ENCODE results near the gene KCNG3. TPM values are rescaled to one million over a fixed set of nuclear protein-coding genes. Genes with fewer than 3 reads are reported as not detected.

KCNG3 gene
- total and polyA plus RNA-seq, 2 of the 13 experiments (the other 11 are each of a cell fraction or from before 2014, with no cell fraction given), result 2.8 to 4.8 TPM

DNA sequence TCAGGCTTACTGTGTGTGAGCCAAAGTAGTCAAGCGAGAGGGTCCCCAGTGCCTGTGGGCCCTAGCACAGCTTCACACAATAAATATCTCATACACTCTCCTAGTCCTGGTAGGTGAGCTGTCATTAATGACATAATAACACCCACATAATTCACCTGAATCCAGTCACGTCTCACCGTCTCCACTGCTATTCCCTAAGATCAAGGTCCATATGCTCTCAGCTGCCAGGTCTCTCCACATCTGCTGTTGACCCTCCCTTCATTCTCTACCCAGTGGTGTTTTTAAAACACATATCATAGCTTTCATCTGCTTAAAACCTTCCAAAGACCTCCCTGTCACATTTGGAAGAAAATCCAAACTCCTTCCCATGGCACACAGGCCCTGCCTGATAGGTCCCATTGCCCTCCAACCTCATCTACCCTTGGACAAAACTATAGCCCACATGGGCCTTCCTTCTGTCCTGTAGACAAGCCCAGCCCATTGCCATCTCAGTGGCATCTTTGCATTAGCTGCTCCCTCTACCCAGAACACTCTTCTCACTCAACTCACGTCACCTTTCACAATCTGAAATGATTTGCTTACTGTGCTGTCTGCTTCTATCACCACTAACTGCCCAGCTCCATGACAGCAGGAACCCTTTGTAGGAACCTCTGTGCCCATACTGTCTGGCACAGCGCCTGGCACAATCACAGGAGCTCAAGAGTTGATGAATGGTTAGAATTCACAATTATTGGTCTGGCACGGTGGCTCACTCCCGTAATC lies 7.5 kb downstream of the KCNG3 start (continued):
- TF ChIP-seq ZNF687 (CRISPR knock-in tag; IDR thresholded peaks at IDR 0.05) (peak; percentile 22; the same call in 1 of the 2 replicates), ZSCAN25 (CRISPR knock-in tag; IDR thresholded peaks at IDR 0.05) (peak; percentile 30; the same call in 1 of the 2 replicates), TBX2 (CRISPR knock-in tag; IDR thresholded peaks at IDR 0.05; ENCODE audit: borderline replicate concordance) (peak; percentile 75; the same call in 1 of the 2 replicates), ATF1 (CRISPR knock-in tag; IDR thresholded peaks at IDR 0.05) (0 out of 2 replicates have a peak, but pooled peaks have one; percentile 48), GATAD2A (CRISPR knock-in tag; IDR thresholded peaks at IDR 0.05) (peak; percentile 19; the same call in 1 of the 2 replicates), TFE3 (CRISPR knock-in tag; IDR thresholded peaks at IDR 0.05) (0 out of 2 replicates have a peak, but pooled peaks have one; percentile 34), EP300 (IDR thresholded peaks at IDR 0.05; ENCODE audit: low read depth in 2 of 2, low read length in 2 of 2) (0 out of 4 replicates have a peak, but pooled peaks of 1 of the 2 experiments have one; percentile 5), EP300 (CRISPR knock-in tag; IDR thresholded peaks at IDR 0.05; ENCODE audit: borderline replicate concordance) (no peak), ZNF317 (CRISPR knock-in tag; IDR thresholded peaks at IDR 0.05) (peak; percentile 41; the same call in 1 of the 2 replicates), SAP130 (CRISPR knock-in tag; IDR thresholded peaks at IDR 0.05; ENCODE audit: low read depth) (peak; percentile 83), ZFAT (CRISPR knock-in tag; conservative IDR thresholded peaks at IDR 0.05) (no peak), ZNF205 (CRISPR knock-in tag; IDR thresholded peaks at IDR 0.05) (peak; percentile 42; the same call in 1 of the 2 replicates), HNF4A (CRISPR knock-in tag; IDR thresholded peaks at IDR 0.05) (peak; percentile 75), PITX1 (CRISPR knock-in tag; IDR thresholded peaks at IDR 0.05) (0 out of 2 replicates have a peak, but pooled peaks have one; percentile 40), AKAP8 (CRISPR knock-in tag; IDR thresholded peaks at IDR 0.05) (0 out of 2 replicates have a peak, but pooled peaks have one; percentile 25), ZNF709 (CRISPR knock-in tag; IDR thresholded peaks at IDR 0.05) (0 out of 2 replicates have a peak, but pooled peaks have one; percentile 29)
- TF ChIP-seq, protein P1, sequence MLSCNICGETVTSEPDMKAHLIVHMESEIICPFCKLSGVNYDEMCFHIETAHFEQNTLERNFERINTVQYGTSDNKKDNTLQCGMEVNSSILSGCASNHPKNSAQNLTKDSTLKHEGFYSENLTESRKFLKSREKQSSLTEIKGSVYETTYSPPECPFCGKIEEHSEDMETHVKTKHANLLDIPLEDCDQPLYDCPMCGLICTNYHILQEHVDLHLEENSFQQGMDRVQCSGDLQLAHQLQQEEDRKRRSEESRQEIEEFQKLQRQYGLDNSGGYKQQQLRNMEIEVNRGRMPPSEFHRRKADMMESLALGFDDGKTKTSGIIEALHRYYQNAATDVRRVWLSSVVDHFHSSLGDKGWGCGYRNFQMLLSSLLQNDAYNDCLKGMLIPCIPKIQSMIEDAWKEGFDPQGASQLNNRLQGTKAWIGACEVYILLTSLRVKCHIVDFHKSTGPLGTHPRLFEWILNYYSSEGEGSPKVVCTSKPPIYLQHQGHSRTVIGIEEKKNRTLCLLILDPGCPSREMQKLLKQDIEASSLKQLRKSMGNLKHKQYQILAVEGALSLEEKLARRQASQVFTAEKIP (CRISPR knock-in tag; IDR thresholded peaks at IDR 0.05; ENCODE audit: borderline replicate concordance), result no peak
- TF ChIP-seq, protein P2, sequence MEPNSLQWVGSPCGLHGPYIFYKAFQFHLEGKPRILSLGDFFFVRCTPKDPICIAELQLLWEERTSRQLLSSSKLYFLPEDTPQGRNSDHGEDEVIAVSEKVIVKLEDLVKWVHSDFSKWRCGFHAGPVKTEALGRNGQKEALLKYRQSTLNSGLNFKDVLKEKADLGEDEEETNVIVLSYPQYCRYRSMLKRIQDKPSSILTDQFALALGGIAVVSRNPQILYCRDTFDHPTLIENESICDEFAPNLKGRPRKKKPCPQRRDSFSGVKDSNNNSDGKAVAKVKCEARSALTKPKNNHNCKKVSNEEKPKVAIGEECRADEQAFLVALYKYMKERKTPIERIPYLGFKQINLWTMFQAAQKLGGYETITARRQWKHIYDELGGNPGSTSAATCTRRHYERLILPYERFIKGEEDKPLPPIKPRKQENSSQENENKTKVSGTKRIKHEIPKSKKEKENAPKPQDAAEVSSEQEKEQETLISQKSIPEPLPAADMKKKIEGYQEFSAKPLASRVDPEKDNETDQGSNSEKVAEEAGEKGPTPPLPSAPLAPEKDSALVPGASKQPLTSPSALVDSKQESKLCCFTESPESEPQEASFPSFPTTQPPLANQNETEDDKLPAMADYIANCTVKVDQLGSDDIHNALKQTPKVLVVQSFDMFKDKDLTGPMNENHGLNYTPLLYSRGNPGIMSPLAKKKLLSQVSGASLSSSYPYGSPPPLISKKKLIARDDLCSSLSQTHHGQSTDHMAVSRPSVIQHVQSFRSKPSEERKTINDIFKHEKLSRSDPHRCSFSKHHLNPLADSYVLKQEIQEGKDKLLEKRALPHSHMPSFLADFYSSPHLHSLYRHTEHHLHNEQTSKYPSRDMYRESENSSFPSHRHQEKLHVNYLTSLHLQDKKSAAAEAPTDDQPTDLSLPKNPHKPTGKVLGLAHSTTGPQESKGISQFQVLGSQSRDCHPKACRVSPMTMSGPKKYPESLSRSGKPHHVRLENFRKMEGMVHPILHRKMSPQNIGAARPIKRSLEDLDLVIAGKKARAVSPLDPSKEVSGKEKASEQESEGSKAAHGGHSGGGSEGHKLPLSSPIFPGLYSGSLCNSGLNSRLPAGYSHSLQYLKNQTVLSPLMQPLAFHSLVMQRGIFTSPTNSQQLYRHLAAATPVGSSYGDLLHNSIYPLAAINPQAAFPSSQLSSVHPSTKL (CRISPR knock-in tag; IDR thresholded peaks at IDR 0.05), result peak; percentile 72
